GM18526 (cell line): ENCODE results near the gene RAB13.
A peak's percentile ranks its signal among the peaks of the same experiment; 100 is the strongest.

Experiments
- POLR2A ChIP-seq: IDR thresholded peaks from 3 replicates; pipeline ENCODE4 v1.6.1; 2011; ENCODE audit not compliant: insufficient read length; ENCODE audit errors: extremely low read depth

The RAB13 gene

DNA sequence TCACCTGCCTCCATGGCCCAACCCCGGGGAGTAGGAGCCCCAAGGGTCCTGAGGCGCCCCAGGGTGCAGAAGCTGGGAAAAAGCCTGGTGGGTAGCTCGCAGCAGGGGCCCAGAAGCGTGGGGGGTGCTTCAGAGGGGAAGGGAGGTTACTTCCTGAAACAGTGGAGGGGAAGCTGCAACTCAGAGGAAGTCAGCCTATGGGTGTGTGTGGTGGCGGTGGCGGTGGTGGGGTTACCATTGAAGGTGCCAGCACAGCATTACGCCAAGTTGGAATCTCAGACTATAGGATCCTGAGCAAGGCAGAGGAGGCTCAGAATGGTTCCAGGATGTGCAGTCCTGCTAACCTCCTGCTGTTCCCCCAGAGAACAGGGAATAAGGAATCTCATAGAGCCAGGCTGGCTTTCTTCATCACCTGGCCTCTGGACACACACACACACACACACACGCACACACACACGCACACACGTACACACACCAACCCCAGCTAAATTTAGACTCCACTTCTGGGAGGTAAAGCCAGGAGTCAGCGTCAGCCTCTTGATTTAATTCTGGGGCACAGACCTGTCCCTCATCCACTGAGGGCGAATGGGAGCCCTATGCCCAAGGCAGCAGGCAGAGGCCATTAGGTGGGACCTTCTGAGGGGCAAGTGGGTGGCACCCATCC is 40.9 kb downstream of the RAB13 start:
- peak; percentile 63 for TF ChIP-seq POLR2A

DNA sequence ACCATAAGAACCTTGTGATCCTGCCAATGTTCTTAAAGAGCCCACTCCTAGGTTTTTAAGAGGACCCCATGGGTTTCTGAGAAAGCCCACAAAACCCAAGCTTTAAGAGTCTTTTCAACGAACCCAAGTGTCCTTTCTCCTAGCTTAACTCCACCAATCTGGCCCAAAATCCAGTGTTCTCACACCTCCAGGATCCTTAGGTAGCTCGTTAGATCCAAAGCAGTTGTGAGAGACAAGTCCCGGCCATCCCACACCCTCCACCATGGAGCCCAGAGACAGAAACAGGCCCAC is 41.4 kb downstream of the RAB13 start:
- no peak for TF ChIP-seq POLR2A

DNA sequence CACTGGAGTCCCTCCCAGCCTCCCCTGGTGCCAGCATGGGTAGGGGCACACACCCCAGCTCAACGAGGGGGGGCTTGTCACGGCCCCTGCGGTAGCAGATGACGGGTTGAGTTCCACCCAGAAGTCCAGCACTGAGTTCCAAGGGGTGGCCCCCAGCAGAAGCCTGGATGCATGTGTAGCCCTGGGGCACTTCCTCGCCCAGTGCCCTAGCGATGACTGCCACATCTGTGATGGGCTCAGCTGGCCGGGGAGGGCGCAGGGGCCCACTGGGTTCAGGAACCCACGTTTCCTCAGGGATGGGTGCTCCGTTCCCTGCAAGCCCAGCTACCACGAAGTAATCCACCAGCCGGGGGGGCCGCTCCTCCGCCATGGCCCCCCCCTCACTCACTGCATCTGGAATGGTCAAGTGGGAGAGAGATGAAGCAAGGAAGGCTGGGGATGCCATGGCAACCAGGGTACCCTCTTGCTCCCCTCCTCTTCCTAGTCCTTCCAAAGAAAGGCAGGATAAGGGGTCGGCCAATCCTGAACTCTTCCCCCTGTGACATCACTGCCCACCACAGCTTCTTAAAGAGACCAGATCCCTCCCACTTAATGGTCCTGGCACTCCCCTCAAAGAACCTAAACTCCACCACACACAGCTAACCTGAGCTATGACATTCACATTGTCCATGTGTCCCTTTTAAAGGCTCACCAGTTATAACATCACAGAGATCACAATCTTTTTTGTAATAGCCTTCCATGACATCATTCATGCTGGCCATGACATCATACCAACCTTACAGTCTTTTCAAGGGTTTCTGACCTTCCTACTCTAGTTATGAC is 41.9 kb downstream of the RAB13 start:
- TF ChIP-seq POLR2A = no peak

DNA sequence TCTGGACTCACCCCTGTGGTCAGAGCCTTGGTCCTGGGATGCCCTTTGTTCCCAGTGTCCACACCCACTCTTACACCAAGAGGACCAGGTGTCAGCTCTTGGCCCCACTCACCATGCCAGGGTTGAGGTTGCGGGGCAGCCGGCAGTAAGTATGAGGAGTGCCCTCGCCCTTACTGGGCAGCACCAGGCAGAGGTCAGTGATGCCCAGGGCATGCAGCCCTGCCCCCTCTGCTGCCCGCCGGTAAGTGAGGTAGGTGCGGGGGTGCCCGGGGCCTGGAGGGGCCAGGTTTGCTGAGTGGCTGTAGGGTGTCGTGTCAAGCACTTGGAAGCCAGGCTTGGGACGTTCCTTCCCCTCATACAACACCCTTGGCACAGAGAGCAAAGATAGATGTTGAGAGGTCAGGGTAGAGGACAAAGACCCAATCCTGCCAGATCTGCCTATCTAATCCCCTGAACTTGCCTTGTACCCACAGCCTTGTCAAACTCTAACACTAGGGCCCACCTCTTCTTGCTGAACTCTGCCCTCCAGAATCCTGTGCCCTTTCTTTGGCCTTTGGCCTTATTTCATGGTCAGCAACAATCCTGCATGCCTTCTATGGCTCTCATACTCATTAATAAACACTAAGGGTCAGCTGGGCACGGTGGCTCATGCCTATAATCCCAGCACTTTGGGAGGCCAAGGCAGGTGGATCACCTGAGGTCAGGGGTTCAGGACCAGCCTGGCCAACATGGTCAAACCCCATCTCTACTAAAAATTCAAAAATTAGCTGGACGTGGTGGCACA is 43.2 kb downstream of the RAB13 start:
- no peak for TF ChIP-seq POLR2A

DNA sequence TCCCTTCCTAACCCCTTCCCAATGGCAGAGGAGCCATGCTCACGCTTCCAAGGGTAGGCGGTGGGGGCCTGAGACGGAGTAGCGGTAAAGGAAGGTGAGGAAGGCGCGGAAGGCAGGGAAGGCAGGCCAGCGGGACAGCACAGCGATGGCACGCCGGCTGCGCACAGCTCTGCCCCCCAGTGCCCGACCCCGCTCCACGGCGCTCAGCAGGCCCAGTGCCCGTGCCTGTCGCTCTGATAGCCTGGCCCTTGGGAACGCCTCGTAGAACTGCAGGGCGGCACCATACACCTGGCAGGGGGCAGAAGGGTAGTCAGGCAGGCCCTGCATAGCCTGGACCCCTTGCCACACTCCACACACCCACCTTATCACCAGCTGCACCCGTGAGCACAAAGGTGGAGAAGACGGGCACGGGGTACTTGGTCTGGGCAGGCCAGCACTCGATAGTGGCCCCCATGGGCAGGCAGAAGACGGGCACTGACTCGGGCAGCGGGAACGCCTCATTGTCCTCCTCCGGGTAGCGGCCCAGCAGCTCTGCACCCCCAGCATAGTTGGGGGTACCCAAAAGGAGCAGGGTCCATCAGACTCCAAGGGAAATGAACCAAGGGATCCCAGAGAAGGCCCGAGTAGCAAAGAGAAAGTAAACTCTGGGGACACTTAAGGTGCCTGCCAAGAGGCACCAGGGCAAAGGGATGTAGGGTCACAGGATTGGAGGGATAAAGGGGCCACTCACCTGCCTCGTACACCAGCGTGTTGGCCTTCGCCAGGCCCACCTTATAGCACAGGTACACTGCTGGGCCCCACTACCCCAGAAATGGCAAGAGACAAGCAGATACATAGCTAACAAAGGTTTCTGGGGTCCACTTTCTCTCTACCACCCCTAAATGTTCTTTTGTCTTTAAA is 44.1 kb downstream of the RAB13 start:
- no peak for TF ChIP-seq POLR2A

DNA sequence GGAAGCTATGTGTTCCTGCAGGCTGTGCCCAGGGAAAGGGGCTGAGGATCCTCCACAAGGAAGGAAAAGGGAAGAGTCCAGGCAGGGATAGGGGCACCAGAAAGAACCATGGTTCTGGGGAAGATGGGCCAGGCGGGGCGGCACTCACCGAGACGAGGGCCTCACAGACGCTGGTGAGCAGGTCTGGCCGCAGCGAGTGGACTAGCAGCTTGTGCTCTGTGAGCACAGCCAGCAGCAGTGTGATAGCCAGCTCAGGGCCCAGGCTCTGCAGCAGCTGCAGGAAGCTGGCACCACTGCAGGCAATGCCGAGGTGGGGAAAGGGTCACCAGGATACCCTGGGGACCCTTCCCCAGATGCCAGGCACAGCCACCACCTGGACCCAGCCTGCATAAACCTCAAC is 45.4 kb downstream of the RAB13 start:
- TF ChIP-seq POLR2A = no peak

DNA sequence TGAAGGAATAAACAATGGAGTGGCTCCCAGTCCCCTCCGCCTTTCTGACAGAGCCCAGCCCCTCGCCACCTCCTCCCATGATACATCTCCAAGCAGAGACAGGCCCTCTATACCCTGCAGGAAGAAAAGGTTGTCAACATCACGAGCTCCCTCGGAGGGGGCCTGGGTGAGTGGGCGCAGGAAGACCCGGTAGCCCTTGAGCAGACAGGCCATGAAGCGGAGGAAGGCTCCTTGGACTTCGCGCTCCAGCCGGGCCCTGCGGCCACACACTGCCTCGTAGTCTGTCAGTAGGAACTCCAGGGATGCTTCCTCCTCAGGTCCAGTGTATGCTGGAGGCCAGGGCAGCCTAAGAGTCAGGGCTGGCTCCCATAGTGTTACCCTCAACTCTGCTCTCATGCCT is 46.7 kb downstream of the RAB13 start:
- TF ChIP-seq POLR2A = no peak

DNA sequence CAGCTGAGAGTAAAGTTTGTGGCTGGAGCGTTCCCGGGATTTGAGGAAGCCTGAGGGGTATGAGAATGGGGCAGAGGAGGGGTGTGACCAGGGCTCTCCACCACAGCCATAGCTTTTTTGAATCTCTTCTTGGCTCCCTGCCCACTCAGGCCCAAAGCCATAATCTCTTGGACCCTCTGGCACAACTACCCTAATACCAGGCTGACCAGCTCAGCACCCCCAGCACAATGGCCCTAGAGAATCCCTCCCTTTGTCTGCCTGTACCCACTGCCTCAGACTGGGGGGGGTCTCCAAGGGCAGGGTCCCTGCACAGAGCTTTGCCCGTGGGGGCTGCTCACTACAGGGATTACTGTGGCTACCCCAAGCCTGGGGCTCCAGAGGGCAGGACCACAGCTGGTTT is 47.1 kb downstream of the RAB13 start:
- TF ChIP-seq POLR2A = no peak

DNA sequence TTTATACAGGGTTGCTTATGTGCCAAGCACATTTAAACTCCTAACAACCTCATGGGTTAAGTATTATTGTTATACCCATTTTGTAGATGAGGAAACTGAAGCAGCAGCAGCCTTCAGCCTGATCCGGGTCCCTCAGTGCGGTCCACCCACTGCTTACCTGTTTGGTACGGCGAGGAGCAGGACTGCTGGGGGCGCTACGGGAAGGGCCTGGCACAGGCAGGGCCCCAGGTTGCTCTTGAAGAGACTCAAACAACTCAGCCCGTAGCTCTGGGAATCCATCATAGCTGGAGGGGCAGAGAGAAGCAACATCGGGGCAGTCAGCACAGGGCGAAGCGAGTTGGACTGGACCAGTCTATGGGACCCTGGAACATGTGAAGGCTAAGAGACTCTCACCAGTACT is 48.8 kb downstream of the RAB13 start:
- no peak for TF ChIP-seq POLR2A

DNA sequence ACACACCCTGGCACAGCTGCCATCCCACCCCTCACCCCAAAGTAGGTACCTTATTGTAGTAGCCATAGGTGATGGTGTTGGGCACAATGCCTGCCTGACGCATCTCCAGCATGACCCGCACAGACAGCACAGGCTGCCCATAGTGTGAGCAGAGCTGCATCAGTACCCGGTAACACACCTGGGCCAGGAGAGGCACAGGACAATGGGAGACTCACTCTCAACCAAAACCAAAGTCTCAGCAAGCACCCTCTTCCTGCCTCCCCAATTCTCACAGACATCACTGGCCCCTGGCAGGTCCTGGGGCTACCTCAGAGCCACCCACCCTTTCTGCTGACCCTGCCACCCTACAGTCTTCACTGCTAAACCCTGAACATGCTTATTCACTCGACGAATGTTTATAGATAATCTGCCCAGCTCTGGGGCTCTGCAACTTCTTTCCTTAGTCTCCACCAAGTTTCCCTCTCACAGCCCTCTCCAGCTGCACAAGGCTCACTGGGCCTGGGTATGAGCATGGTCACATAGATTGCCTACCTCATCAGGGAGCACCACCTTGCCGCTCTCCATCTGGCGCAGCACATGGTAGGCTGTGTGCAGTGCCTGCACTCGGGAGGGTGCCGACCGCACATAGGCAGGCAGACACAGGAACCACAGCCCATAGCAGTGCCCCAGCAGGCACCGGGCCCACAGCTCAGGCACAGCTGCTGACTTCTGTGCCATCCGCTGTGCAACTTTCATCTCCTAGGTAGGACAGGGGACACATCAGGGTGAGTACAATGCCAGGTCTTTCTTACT is 49.9 kb downstream of the RAB13 start:
- no peak for TF ChIP-seq POLR2A

DNA sequence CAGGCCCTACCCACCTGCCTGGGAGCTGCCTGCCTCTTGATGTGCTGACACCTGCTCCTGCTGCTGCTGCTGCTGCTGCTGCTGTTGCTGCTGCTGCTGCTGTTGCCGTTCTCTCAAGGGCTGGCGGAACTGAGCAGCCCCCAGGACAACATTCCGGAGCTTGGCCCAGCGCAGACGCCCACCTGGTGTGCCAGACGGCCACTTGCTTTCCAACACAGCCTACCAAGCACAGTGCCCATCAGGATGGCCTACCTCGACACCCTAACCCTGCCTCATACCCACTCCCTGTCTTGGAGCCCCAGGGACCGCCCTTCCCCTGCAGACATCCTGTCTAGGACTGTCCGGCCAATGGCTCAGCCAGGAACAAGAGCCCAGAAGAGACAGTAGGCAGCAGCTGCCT is 51.4 kb downstream of the RAB13 start:
- no peak for TF ChIP-seq POLR2A

DNA sequence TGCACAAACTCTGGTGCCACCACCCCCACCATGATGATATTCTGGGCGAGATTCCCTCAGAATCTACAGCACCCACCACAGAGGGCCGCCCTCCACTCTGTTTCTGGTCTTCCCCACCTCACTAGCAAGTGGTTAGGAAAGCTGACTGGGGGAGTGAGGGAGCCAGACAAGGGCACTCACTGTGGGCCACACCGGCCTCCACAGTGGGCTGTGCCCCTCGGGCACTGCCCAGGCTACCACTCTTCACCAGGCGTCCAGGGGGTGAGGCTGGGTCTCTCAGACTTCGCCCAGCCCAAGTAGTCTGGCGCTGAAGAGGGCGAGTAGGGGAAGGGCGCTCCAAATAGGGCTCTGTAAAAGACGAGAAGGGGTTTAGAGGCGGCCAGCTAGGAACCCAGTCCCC is 52.2 kb downstream of the RAB13 start:
- no peak for TF ChIP-seq POLR2A

DNA sequence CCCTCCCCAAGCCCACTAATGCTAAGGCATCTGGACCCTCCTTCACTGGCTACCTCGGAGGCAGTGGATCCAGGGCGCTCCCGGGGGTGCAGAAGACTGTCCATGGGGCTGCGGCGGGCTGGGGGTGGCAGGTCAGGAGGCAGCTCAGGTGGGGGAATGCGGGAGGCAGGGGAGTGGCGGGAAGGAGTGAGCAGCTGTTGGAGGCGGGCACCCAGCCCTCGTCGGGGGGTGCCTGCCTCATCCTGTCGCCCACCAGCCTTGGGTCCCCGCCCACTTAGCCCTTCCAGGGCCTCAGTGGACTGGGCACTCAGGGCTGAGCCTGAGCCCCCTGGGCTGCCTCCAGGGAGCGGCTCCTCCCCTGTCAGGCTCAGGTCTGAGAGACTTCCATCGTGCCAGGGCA is 52.7 kb downstream of the RAB13 start:
- no peak for TF ChIP-seq POLR2A

DNA sequence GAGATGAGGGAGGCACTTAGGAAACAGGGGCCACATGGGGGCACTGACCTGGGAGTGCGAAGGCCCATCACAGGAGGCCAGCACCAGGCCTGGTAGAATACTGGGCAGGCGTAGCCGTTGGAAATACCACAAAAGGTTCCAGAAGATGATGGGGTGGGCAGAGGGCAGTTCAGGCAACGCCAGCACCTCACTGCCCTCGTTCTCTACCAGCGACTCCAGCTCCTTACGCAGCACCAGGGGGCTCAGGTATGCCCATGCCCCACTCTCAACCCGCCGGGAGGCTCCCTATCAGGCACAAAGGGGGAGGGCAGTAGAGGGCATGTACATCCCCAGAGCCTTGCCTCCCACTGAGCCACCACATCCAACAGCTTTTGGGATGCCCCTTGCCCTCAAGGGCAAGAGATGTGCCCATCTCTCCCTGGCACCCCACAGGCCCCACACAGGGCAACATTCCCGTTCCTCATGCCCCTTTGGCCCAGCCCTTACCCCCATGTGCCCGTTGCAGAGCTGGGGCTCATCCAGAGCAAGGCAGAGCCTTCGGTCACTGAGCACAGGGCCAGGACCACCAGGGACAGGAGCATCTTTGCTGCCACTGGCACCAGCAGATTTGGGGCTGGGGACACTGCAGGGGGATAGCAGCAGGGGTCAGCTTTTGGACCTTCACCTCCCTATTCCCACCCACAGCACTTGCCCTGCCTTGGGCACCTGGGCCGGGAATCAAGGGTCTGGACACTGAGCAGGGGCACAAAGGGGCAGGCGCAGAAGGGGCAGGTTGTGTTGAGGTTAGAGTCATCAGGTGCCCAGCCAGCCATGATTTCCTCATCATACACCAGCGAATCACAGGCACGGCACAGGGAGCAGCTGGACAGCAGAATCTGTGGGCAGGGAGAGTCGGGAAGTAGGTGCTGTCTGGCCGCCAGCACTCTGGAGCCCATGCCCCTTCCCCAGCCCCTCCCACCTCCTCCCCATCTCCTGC is 53.7 kb downstream of the RAB13 start:
- TF ChIP-seq POLR2A = no peak
